OCI-LY7 (cell line): Measurements from ENCODE around the gene BCDIN3D. TPM values are rescaled to one million over a fixed set of nuclear protein-coding genes. Genes with fewer than 3 reads are reported as not detected.

ENCODE experiments used
- BruUV-seq: library from RNA; stranded (reverse); fragments of 400-500 nt; replicated peaks from 2 replicates; lab custom pipeline; 2021; lab: Mats Ljungman, UMichigan
- CTCF ChIA-PET: fragments of 300-600 bp; sonication (Branson Sonifier 250); formaldehyde crosslinking; loops from one replicate; lab custom pipeline; 2022; ENCODE audit warnings: antibody characterized with exemption; ENCODE audit not compliant: unreplicated experiment; lab: Charles Lee
- POLR2A ChIA-PET: fragments of 300-600 bp; sonication (Branson Sonifier 250); formaldehyde crosslinking; loops from one replicate; lab custom pipeline; 2022; ENCODE audit warnings: antibody characterized with exemption; lab: Charles Lee
- DNase-seq: peaks from one replicate; pipeline ENCODE4 v3.0.0-alpha.2; 2015; ENCODE audit warnings: low spot score
- H2AFZ ChIP-seq: fragments of 200-600 bp; sonication (generic), shearing (Covaris generic); 2 replicates; pipeline ENCODE4 v1.6.1; 2014; ENCODE audit warnings: mild to moderate bottlenecking, antibody characterized with exemption, low read length, moderate library complexity
- H3K27ac ChIP-seq: fragments of 200-600 bp; sonication (generic); 2 replicates; pipeline ENCODE4 v1.5.1; 2014; ENCODE audit warnings: mixed run types, low read depth, mild to moderate bottlenecking, moderate library complexity, low read length, inconsistent platforms; ENCODE audit not compliant: poor library complexity, severe bottlenecking
- H3K36me3 ChIP-seq: fragments of 200-600 bp; sonication (generic); 2 replicates; pipeline ENCODE4 v1.6.1; 2014; ENCODE audit warnings: mild to moderate bottlenecking, antibody characterized with exemption, low read length, moderate library complexity, mixed read lengths; ENCODE audit not compliant: insufficient read depth
- H3K4me1 ChIP-seq: fragments of 200-600 bp; sonication (generic); 2 replicates; pipeline ENCODE4 v1.5.1; 2014; ENCODE audit warnings: mild to moderate bottlenecking, low read length; ENCODE audit not compliant: insufficient read depth, poor library complexity, severe bottlenecking
- H3K4me2 ChIP-seq: fragments of 200-600 bp; sonication (generic); 2 replicates; pipeline ENCODE4 v1.6.1; 2014; ENCODE audit warnings: mild to moderate bottlenecking, low read length
- H3K4me3 ChIP-seq: fragments of 200-600 bp; sonication (generic); 2 replicates; pipeline ENCODE4 v1.5.1; 2014; ENCODE audit warnings: mild to moderate bottlenecking, low read depth, low read length; ENCODE audit not compliant: poor library complexity, severe bottlenecking
- H3K79me2 ChIP-seq: fragments of 200-600 bp; sonication (generic); 2 replicates; pipeline ENCODE4 v1.6.1; 2016; ENCODE audit warnings: low read depth, mild to moderate bottlenecking, low read length, moderate library complexity, mixed read lengths; ENCODE audit not compliant: insufficient read depth
- H3K9me2 ChIP-seq: fragments of 200-600 bp; sonication (generic); 2 replicates; pipeline ENCODE4 v1.6.1; 2016; ENCODE audit warnings: mild to moderate bottlenecking, low read length, mixed read lengths; ENCODE audit not compliant: insufficient read depth
- H3K9me3 ChIP-seq: fragments of 200-600 bp; sonication (generic); 2 replicates; pipeline ENCODE4 v1.6.1; 2014; ENCODE audit warnings: mild to moderate bottlenecking, mixed run types, low read length, mixed read lengths
- H4K20me1 ChIP-seq: fragments of 200-600 bp; sonication (generic); 2 replicates; pipeline ENCODE4 v1.6.1; 2014; ENCODE audit warnings: mild to moderate bottlenecking, antibody characterized with exemption, low read length, moderate library complexity, mixed read lengths; ENCODE audit not compliant: insufficient read depth
- EZH2phosphoT487 ChIP-seq: fragments of 200-600 bp; sonication (generic); IDR thresholded peaks from 2 replicates; pipeline ENCODE4 v1.6.1; 2018; ENCODE audit warnings: low read depth, borderline replicate concordance, mild to moderate bottlenecking, mixed run types, antibody characterized with exemption, low read length, moderate library complexity, mixed read lengths
- intact Hi-C: fragments of 100-400 bp; cut with micrococcal nuclease; formaldehyde crosslinking; loops from one replicate; pipeline ENCODE4 v1.10.0; 2022; ENCODE audit not compliant: unreplicated experiment
- total RNA-seq, 2 experiments: library from RNA; depleted of rRNA in 1 of 2; stranded (reverse); fragments of >200 nt in 1 of 2; shearing (Covaris generic) in 1 of 2; gene quantifications; 2 replicates each; pipeline ENCODE4 v1.2.3, GENCODE V29; 2014 to 2022
- TF ChIP-seq, protein P1 (sequence below): fragments of 200-600 bp; sonication (generic); conservative IDR thresholded peaks from 2 replicates; pipeline ENCODE4 v1.5.1; 2014; ENCODE audit warnings: mild to moderate bottlenecking, antibody characterized with exemption, low read length, moderate library complexity, mixed read lengths

The BCDIN3D gene
- total RNA-seq, 2 experiments from 2014 or later: 8.4 to 10.1 TPM

DNA sequence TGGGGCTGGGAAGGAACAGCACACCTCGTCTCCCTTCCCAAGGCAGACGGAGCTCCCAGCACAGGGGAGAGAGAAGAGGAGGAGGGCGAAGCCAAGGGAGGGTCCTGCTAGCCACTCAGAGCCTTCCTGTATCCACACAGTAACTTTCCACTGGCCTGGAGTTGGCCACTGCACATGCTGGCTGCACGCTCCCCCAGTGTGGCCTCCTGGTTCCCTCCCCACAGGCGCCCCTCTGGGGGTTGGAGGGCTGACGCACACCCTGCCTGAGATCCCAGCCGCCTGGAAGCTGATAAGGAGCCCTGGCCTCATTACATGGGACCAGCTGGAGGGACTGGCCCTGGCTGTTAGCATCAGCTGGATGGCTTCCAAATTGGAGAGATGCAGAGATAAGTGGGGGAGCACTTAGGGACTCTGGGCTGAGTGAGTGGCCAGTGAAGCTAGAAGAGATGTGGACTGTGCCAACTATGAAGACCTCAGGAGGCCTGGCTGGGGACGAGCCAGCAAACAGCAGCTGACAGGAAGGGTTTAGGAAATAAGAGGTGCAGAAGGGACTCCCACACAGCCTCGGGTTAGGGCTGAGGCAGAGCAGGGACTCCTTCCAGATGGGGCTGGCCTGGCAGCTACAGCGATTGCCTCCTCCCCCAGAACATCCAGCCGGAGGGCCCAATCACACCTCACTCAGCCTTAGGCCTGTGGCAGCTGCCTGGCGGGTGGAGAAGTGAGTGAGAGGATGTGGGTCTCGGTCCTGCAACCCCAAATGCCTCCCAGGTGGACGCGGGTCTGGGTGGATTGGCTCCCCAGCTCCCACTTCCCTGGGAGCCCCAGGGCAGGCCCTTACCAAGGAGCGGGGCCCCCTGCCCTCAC, 26.3 kb upstream of the BCDIN3D start:
- no peaks in the 10 kb centered on the region for H3K4me1 ChIP-seq

DNA sequence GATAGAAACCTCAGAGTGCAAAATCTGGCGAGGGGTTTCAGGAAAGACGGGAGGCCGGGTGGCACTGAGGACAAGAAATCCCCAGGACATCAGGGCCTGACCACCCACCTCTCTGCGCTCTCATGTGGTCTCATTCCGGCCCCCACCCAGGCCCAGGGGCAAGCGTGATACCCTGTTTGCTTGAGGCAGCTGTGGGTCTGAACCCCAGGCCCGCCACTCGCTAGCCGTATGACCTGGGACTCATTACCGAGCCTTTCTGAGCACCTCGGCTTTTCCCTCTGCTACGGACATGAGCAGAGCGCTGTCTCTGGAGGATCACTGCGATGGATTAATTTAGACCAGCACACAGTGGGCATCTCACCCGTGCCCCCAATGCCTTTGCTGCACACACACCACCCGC, 25.5 kb upstream of the BCDIN3D start:
- H4K20me1 ChIP-seq: no peaks in the 10 kb centered on the region
- POLR2A ChIA-PET: no interaction called here
- intact Hi-C loops: loop anchor here (10.0 kb wide), 2 partner anchors 76 to 186 kb away; partner anchors contain the start of gene ASIC1

More for the DNA sequence above, 26.3 kb upstream of the BCDIN3D start:
- DNase-seq: no peak
- intact Hi-C loops: loop anchor here (10.0 kb wide), 2 partner anchors 76 to 186 kb away; partner anchors contain the start of gene ASIC1
- BruUV-seq: no TSS peak
- Histone ChIP-seq H3K79me2 (no peaks in the 10 kb centered on the region), H3K9me3 (no peaks in the 10 kb centered on the region), H3K36me3 (no peaks in the 10 kb centered on the region), H2AFZ (no peak overlapping the region), H3K9me2 (no peaks in the 10 kb centered on the region), H3K27ac (no peak overlapping the region), H3K4me3 (no peak overlapping the region), H4K20me1 (no peaks in the 10 kb centered on the region), H3K4me2 (no peak overlapping the region)
- CTCF ChIA-PET: interaction anchor here (0.7 to 1.0 kb wide), 2 partner anchors 30 to 77 kb away, joined by 3 read pairs; no protein-coding TSS in a partner anchor
- POLR2A ChIA-PET: no interaction called here
- TF ChIP-seq EZH2phosphoT487: no peak
- TF ChIP-seq, protein P1, sequence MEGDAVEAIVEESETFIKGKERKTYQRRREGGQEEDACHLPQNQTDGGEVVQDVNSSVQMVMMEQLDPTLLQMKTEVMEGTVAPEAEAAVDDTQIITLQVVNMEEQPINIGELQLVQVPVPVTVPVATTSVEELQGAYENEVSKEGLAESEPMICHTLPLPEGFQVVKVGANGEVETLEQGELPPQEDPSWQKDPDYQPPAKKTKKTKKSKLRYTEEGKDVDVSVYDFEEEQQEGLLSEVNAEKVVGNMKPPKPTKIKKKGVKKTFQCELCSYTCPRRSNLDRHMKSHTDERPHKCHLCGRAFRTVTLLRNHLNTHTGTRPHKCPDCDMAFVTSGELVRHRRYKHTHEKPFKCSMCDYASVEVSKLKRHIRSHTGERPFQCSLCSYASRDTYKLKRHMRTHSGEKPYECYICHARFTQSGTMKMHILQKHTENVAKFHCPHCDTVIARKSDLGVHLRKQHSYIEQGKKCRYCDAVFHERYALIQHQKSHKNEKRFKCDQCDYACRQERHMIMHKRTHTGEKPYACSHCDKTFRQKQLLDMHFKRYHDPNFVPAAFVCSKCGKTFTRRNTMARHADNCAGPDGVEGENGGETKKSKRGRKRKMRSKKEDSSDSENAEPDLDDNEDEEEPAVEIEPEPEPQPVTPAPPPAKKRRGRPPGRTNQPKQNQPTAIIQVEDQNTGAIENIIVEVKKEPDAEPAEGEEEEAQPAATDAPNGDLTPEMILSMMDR: no peak

More for the DNA sequence above, 25.5 kb upstream of the BCDIN3D start:
- Histone ChIP-seq H3K9me2 (no peaks in the 10 kb centered on the region), H3K4me2 (no peak overlapping the region), H3K79me2 (no peaks in the 10 kb centered on the region), H3K9me3 (no peaks in the 10 kb centered on the region), H3K4me3 (no peak overlapping the region), H3K4me1 (no peaks in the 10 kb centered on the region), H3K27ac (no peak overlapping the region), H2AFZ (no peak overlapping the region), H3K36me3 (no peaks in the 10 kb centered on the region)
- TF ChIP-seq, protein P1: no peak
- no peak for TF ChIP-seq EZH2phosphoT487
- CTCF ChIA-PET: interaction anchor here (1.0 kb wide), 1 partner anchor 25 kb away, joined by 3 read pairs; the partner anchor contains the start of gene BCDIN3D
- no peak for DNase-seq
- no TSS peak for BruUV-seq
